ENCODE measurements around the gene ZNF177.

DNA sequence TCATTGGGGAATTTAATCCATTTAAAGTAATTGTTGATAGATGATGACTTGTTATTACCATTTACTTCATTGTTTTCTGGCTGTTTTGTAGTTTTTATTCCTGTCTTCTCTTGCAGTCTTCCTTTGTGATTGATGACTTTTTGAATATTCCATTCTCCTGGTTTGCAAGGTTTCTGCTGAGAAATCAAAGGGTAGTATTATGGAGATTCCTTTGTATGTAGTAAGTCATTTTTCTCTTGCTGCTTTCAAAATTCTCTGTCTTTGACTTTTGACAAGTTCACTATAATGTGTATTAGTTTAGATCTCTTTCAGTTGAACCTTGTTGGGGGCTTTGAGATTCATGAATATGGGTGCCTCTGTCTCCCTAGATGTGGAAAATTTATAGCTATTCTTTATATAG lies 32.8 kb upstream of the ZNF177 start:
- no peak for TF ChIP-seq POLR2A (IDR thresholded peaks at IDR 0.05; ENCODE audit: low read depth)
- no peak for TF ChIP-seq POLR2AphosphoS5 (IDR thresholded peaks at IDR 0.05)
- TF ChIP-seq, protein P1, sequence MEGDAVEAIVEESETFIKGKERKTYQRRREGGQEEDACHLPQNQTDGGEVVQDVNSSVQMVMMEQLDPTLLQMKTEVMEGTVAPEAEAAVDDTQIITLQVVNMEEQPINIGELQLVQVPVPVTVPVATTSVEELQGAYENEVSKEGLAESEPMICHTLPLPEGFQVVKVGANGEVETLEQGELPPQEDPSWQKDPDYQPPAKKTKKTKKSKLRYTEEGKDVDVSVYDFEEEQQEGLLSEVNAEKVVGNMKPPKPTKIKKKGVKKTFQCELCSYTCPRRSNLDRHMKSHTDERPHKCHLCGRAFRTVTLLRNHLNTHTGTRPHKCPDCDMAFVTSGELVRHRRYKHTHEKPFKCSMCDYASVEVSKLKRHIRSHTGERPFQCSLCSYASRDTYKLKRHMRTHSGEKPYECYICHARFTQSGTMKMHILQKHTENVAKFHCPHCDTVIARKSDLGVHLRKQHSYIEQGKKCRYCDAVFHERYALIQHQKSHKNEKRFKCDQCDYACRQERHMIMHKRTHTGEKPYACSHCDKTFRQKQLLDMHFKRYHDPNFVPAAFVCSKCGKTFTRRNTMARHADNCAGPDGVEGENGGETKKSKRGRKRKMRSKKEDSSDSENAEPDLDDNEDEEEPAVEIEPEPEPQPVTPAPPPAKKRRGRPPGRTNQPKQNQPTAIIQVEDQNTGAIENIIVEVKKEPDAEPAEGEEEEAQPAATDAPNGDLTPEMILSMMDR (IDR thresholded peaks at IDR 0.05) = no peak
- no peak for TF ChIP-seq EP300 (IDR thresholded peaks at IDR 0.05)
